ENCODE measurements around the gene PSME3. TPM values are rescaled to one million over a fixed set of nuclear protein-coding genes. Genes with fewer than 3 reads are reported as not detected.
"Not testable (repeated sequence)": the region's sequence is repeated elsewhere in the genome, so short reads cannot be mapped to it uniquely, and the experiment has no call there.

PSME3 gene
- total RNA-seq, 1 experiment from 2014 or later: 115 TPM

DNA sequence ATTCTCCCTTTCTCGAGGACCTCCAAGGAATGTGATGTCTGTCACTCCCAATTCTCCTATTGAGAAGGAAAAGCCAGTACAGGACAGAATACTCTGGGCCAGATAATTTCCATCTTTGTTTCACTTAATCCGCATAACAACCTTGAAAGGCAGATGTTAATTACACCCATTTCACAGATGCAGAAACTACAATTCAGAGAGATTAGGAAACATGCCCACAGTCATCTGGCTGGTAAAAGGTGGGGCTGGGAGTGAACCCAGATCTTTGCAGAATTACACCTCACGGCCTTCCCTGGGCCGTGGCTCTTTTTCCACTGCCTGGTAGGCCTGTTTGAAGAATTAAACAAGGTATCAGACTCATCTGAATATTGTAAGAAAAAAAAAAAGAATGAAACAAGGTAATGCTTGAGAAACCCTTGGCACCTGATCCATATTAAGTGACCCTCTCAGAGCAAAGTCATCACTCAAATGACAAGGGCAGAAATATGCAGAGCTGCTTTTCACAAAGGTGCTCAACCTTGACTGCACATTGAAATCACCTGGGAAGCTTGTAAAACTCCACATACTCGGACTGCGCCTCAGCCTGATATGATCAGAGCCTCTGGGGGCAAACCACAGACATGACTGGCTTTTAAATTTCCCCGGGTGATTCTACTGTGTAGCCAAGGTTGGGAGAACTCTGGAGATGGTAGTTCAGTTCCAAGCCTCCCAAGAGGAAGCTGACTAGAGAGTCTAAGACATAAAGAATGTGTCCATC, 50.8 kb downstream of the PSME3 start:
- peaks cover 12% of the 10 kb centered on the region for H3K27me3 ChIP-seq (ENCODE audit: insufficient read depth, low read depth)
- ChIA-PET CTCF (interaction anchor here (0.7 kb wide), 1 partner anchor 521 kb away, joined by 3 read pairs; no protein-coding TSS in a partner anchor), POLR2A (ENCODE audit: unreplicated experiment) (no interaction called here)
- no peaks in the 10 kb centered on the region for H3K79me2 ChIP-seq (ENCODE audit: low read depth)
- peaks cover 4% of the 10 kb centered on the region; the same call in 1 of the 2 replicates for H3F3A ChIP-seq (ENCODE audit: insufficient read depth, low read depth)
- H3K27ac ChIP-seq: no peak overlapping the region
- intact Hi-C loops (cut with micrococcal nuclease; ENCODE audit: unreplicated experiment): no loop called here
- no peak overlapping the region for H3K4me3 ChIP-seq
- no peaks in the 10 kb centered on the region for H4K20me1 ChIP-seq (ENCODE audit: insufficient read depth)
- no peaks in the 10 kb centered on the region for H3K4me1 ChIP-seq (replicated peaks; ENCODE audit: insufficient read depth)
- peak; percentile 7 to 86 for DNase-seq
- TF ChIP-seq EZH2 (IDR thresholded peaks at IDR 0.05; ENCODE audit: low read depth): no peak
- TF ChIP-seq, protein P1, sequence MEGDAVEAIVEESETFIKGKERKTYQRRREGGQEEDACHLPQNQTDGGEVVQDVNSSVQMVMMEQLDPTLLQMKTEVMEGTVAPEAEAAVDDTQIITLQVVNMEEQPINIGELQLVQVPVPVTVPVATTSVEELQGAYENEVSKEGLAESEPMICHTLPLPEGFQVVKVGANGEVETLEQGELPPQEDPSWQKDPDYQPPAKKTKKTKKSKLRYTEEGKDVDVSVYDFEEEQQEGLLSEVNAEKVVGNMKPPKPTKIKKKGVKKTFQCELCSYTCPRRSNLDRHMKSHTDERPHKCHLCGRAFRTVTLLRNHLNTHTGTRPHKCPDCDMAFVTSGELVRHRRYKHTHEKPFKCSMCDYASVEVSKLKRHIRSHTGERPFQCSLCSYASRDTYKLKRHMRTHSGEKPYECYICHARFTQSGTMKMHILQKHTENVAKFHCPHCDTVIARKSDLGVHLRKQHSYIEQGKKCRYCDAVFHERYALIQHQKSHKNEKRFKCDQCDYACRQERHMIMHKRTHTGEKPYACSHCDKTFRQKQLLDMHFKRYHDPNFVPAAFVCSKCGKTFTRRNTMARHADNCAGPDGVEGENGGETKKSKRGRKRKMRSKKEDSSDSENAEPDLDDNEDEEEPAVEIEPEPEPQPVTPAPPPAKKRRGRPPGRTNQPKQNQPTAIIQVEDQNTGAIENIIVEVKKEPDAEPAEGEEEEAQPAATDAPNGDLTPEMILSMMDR (conservative IDR thresholded peaks at IDR 0.05): no peak
- H3K4me2 ChIP-seq: no peak overlapping the region
- H3K9me2 ChIP-seq (ENCODE audit: insufficient read depth): no peaks in the 10 kb centered on the region
- H2AFZ ChIP-seq: no peak overlapping the region
- no peaks in the 10 kb centered on the region for H3K9me3 ChIP-seq (ENCODE audit: insufficient read depth, low read depth)
- H3K36me3 ChIP-seq (ENCODE audit: low read depth): no peaks in the 10 kb centered on the region
- BruUV-seq (replicated peaks): no TSS peak

DNA sequence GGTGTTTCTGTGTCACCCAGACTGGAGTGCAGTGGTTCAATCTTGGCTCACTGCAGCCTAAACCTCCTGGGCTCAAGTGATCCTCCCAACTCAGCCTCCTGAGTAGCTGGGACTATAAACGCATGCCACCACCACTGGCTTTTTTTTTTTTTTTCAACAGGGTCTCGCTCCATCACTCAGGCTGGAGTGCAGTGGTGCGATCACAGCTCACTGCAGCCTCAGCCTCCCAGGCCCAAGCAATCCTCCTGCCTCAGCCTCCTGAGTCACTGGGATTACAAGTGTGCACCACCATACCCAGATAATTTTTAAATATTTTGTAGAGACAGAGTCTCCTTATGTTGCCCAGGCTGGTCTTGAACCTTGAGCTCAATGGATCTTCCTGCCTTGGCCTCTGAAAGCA, 52.6 kb downstream of the PSME3 start:
- H3K9me2 ChIP-seq (ENCODE audit: insufficient read depth); CTCF ChIA-PET; H2AFZ ChIP-seq; intact Hi-C loops (cut with micrococcal nuclease; ENCODE audit: unreplicated experiment); H3K36me3 ChIP-seq (ENCODE audit: low read depth); H3K27me3 ChIP-seq (ENCODE audit: insufficient read depth, low read depth); POLR2A ChIA-PET (ENCODE audit: unreplicated experiment); H3K4me1 ChIP-seq (replicated peaks; ENCODE audit: insufficient read depth); H3K27ac ChIP-seq; H3K79me2 ChIP-seq (ENCODE audit: low read depth); BruUV-seq (replicated peaks); H3F3A ChIP-seq (ENCODE audit: insufficient read depth, low read depth); H3K4me3 ChIP-seq; H3K4me2 ChIP-seq; H3K9me3 ChIP-seq (ENCODE audit: insufficient read depth, low read depth); H4K20me1 ChIP-seq (ENCODE audit: insufficient read depth); DNase-seq: not testable (repeated sequence)

DNA sequence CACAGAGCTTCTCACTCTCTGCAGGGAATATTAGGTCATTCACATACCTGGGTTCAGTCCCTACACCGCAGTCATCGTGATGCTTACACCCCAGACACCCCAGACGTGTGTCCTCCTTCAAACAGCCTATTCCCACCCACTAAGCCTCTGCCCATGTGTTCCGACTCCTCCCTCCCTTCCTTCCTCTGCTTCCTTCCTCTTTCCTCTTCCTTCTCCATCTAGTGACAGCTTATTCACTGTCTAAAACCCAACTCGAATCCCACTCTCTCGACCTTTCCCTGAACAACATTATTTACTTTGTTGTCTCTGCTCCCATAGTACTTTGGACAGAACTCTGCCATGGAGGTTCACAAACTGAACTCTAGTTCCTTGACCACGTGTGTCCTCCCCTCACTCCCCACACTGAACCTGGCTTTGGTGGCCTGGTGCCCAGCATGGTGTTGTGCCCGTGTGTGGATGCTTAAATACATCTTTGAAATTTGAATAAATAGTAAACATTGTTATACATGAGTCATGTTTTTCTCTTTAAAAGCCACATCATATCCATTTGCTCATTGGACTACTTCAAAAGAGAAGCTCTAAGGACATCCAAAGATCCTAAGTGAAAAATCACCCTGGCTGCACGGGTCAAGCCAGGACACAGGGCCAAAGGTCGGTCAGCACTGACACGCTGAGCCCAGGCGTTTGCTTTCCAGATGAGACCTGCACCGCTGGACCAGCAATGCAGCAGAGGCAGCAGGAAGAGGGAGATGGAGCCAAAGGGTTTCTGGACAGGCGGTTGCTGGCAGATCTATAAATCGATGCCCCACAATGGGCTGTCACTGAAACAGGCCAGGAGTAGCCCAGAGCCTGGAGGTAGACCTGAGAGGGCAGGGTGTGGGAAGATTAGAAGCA, 53.3 kb downstream of the PSME3 start:
- BruUV-seq (replicated peaks): no TSS peak
- CTCF ChIA-PET: no interaction called here
- H3K9me3 ChIP-seq (ENCODE audit: insufficient read depth, low read depth): no peaks in the 10 kb centered on the region

More for the DNA sequence above, 53.3 kb downstream of the PSME3 start:
- H3K36me3 ChIP-seq (ENCODE audit: low read depth): no peaks in the 10 kb centered on the region
- no peak overlapping the region for H3K27ac ChIP-seq
- no peaks in the 10 kb centered on the region for H3K9me2 ChIP-seq (ENCODE audit: insufficient read depth)
- H3K4me3 ChIP-seq: no peak overlapping the region
- H3K4me2 ChIP-seq: no peak overlapping the region
- H4K20me1 ChIP-seq (ENCODE audit: insufficient read depth): no peaks in the 10 kb centered on the region
- intact Hi-C loops (cut with micrococcal nuclease; ENCODE audit: unreplicated experiment): no loop called here
- H3K79me2 ChIP-seq (ENCODE audit: low read depth): no peaks in the 10 kb centered on the region
- H3K27me3 ChIP-seq (ENCODE audit: insufficient read depth, low read depth): no peaks in the 10 kb centered on the region
- POLR2A ChIA-PET (ENCODE audit: unreplicated experiment): no interaction called here
- DNase-seq: no peak
- H2AFZ ChIP-seq: no peak overlapping the region
- no peak for TF ChIP-seq EZH2 (IDR thresholded peaks at IDR 0.05; ENCODE audit: low read depth)
- TF ChIP-seq, protein P1 (conservative IDR thresholded peaks at IDR 0.05): no peak
- no peaks in the 10 kb centered on the region for H3K4me1 ChIP-seq (replicated peaks; ENCODE audit: insufficient read depth)
- peaks cover 4% of the 10 kb centered on the region; the same call in 1 of the 2 replicates for H3F3A ChIP-seq (ENCODE audit: insufficient read depth, low read depth)

Measured in PC-9 (cell line).